HepG2 (cell line): ENCODE results near the gene NOL12. TPM values are rescaled to one million over a fixed set of nuclear protein-coding genes. Genes with fewer than 3 reads are reported as not detected.

Source experiments
- ATF4 ChIP-seq, 2 experiments: fragments of 450-650 bp in 1 of 2; sonication (generic) in 1 of 2; formaldehyde crosslinking; IDR thresholded peaks; 2 replicates each; pipeline versions ENCODE4 v1.5.0 to v1.8.0; 2020 to 2022; ENCODE audit warnings: mild to moderate bottlenecking in 1 of 2, missing genetic modification reagents in 1 of 2
- ATRX ChIP-seq: sonication (generic); formaldehyde crosslinking; IDR thresholded peaks from 2 replicates; pipeline ENCODE4 v1.4.0; 2020; ENCODE audit warnings: missing genetic modification reagents, borderline replicate concordance
- KDM6A ChIP-seq: IDR thresholded peaks from 2 replicates; pipeline ENCODE4 v1.6.1; 2016; ENCODE audit warnings: low read depth
- MBD4 ChIP-seq: IDR thresholded peaks from 2 replicates; pipeline ENCODE4 v1.6.1; 2012; ENCODE audit warnings: low read length, inconsistent platforms, borderline replicate concordance
- MEF2D ChIP-seq: sonication (generic); formaldehyde crosslinking; IDR thresholded peaks from 2 replicates; pipeline ENCODE4 v1.5.1; 2020; ENCODE audit warnings: mild to moderate bottlenecking, missing genetic modification reagents
- MTA3 ChIP-seq: sonication (generic); formaldehyde crosslinking; IDR thresholded peaks from 2 replicates; pipeline ENCODE4 v1.4.0; 2020; ENCODE audit warnings: missing genetic modification reagents
- NFIC ChIP-seq: IDR thresholded peaks from 2 replicates; pipeline ENCODE4 v1.6.1; 2012; ENCODE audit warnings: mild to moderate bottlenecking, low read length, inconsistent platforms
- PATZ1 ChIP-seq: sonication (generic); formaldehyde crosslinking; IDR thresholded peaks from 2 replicates; pipeline ENCODE4 v1.4.0; 2020; ENCODE audit warnings: missing genetic modification reagents
- PRDM4 ChIP-seq: sonication (generic); formaldehyde crosslinking; IDR thresholded peaks from 2 replicates; pipeline ENCODE4 v1.9.0; 2021; ENCODE audit warnings: missing genetic modification reagents, borderline replicate concordance
- SNAPC5 ChIP-seq: sonication (generic); formaldehyde crosslinking; IDR thresholded peaks from 2 replicates; pipeline ENCODE4 v1.8.1; 2023; ENCODE audit warnings: mild to moderate bottlenecking, missing genetic modification reagents, borderline replicate concordance
- TCF7L2 ChIP-seq: IDR thresholded peaks from 2 replicates; pipeline ENCODE4 v1.6.1; 2011; ENCODE audit warnings: mild to moderate bottlenecking, low read depth, low read length, moderate library complexity
- ZNF260 ChIP-seq: sonication (generic); formaldehyde crosslinking; IDR thresholded peaks from 2 replicates; pipeline ENCODE4 v1.4.0; 2020; ENCODE audit warnings: missing genetic modification reagents, low read depth, mild to moderate bottlenecking, borderline replicate concordance
- ZNF503 ChIP-seq: sonication (generic); formaldehyde crosslinking; IDR thresholded peaks from 2 replicates; pipeline ENCODE4 v1.4.0; 2020; ENCODE audit warnings: missing genetic modification reagents
- ZNF780A ChIP-seq: sonication (generic); formaldehyde crosslinking; IDR thresholded peaks from 2 replicates; pipeline ENCODE4 v1.8.0; 2022; ENCODE audit warnings: mild to moderate bottlenecking, missing genetic modification reagents, moderate library complexity
- polyA plus RNA-seq, 8 experiments: library from polyadenylated mRNA; depleted of rRNA in 3 of 8; stranded (reverse) in 7 of 8; unstranded in 1 of 8; fragments of >200 nt; fragmentation: Illumina TruSeq in 4 of 8; extraction: Trizol in 4 of 8; gene quantifications; 2 replicates each; pipeline versions ENCODE4 v1.2.1 to v1.2.3, GENCODE V29; 2011 to 2016; ENCODE audit warnings: low read depth in 4 of 8, missing spikeins in 1 of 8, mixed read lengths in 1 of 8; ENCODE audit not compliant: insufficient read depth in 1 of 8
- total RNA-seq, 5 experiments: library from RNA; depleted of rRNA; stranded (reverse); fragments of >200 nt; fragmentation: Illumina TruSeq; extraction: Trizol; gene quantifications; 2 replicates each; pipeline ENCODE4 v1.2.3, GENCODE V29; 2016; ENCODE audit warnings: low read depth in 1 of 5
- TF ChIP-seq, protein P1 (sequence below): sonication (generic); formaldehyde crosslinking; IDR thresholded peaks from 2 replicates; pipeline ENCODE4 v1.9.0; 2022; ENCODE audit warnings: low read depth, missing genetic modification reagents
- TF ChIP-seq, protein P2 (sequence below): sonication (generic); formaldehyde crosslinking; IDR thresholded peaks from 2 replicates; pipeline ENCODE4 v1.5.0; 2020; ENCODE audit warnings: missing genetic modification reagents

Gene NOL12
- total and polyA plus RNA-seq, 2 of the 13 experiments (the other 11 are each of a cell fraction or from before 2014, with no cell fraction given) = 14.3 to 31.4 TPM

DNA sequence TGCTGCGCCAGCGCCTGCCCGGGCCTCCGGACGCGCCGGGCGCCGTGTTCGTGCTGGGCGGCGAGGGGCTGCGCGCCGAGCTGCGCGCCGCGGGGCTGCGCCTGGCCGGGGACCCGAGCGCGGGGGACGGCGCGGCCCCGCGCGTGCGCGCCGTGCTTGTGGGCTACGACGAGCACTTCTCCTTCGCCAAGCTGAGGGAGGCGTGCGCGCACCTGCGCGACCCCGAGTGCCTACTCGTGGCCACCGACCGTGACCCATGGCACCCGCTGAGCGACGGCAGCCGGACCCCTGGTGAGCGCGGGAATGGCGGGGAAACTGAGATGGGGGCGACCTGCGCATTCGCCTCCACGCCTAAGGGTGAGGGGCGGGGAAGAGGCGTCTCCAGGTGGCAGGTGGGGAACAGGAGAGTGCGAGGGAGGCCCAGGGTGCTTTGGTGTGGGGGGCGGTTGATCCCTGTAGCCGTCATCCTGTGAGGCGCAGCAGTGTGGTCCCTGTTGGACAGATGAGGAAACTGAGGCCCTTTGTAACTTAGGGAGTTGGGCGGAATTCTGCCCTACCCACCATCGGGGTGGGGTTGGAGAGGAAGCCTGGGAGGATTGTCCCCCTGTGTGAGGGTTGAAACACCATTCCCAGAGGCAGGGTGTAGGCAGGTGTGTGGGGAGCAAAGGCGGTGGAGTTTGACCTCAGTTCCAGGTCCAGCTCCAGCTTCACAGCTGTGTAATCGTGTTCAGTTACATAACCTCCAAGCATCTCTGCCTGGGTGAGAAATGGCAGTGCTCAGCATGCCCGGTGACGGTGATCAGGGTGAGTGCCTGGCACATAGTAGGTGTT lies 26.9 kb upstream of the NOL12 start (continued):
- TF ChIP-seq, protein P1, sequence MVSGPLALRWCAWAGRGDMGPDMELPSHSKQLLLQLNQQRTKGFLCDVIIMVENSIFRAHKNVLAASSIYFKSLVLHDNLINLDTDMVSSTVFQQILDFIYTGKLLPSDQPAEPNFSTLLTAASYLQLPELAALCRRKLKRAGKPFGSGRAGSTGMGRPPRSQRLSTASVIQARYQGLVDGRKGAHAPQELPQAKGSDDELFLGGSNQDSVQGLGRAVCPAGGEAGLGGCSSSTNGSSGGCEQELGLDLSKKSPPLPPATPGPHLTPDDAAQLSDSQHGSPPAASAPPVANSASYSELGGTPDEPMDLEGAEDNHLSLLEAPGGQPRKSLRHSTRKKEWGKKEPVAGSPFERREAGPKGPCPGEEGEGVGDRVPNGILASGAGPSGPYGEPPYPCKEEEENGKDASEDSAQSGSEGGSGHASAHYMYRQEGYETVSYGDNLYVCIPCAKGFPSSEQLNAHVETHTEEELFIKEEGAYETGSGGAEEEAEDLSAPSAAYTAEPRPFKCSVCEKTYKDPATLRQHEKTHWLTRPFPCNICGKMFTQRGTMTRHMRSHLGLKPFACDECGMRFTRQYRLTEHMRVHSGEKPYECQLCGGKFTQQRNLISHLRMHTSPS = peak; percentile 43; the same call in 1 of the 2 replicates
- TF ChIP-seq PATZ1 (peak; percentile 75), MEF2D (CRISPR knock-in tag) (peak; percentile 95; the same call in 1 of the 2 replicates), PRDM4 (CRISPR knock-in tag) (no peak), SNAPC5 (CRISPR knock-in tag) (no peak), MTA3 (CRISPR knock-in tag) (no peak), TCF7L2 (no peak), KDM6A (CRISPR knock-in tag) (no peak; the same call in 1 of the 2 replicates), ZNF260 (CRISPR knock-in tag) (no peak), ATF4 (CRISPR knock-in tag; IDR thresholded peaks at IDR 0.05) (no peak), ZNF503 (CRISPR knock-in tag) (no peak), MBD4 (no peak), ZNF780A (CRISPR knock-in tag) (peak; percentile 76; the same call in 1 of the 2 replicates), NFIC (no peak), ATRX (CRISPR knock-in tag) (no peak)
- TF ChIP-seq, protein P2, sequence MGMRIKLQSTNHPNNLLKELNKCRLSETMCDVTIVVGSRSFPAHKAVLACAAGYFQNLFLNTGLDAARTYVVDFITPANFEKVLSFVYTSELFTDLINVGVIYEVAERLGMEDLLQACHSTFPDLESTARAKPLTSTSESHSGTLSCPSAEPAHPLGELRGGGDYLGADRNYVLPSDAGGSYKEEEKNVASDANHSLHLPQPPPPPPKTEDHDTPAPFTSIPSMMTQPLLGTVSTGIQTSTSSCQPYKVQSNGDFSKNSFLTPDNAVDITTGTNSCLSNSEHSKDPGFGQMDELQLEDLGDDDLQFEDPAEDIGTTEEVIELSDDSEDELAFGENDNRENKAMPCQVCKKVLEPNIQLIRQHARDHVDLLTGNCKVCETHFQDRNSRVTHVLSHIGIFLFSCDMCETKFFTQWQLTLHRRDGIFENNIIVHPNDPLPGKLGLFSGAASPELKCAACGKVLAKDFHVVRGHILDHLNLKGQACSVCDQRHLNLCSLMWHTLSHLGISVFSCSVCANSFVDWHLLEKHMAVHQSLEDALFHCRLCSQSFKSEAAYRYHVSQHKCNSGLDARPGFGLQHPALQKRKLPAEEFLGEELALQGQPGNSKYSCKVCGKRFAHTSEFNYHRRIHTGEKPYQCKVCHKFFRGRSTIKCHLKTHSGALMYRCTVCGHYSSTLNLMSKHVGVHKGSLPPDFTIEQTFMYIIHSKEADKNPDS (CRISPR knock-in tag) = no peak
